Neural cell (in vitro differentiated cells): ENCODE results near the gene FHDC1. TPM values are rescaled to one million over a fixed set of nuclear protein-coding genes. Genes with fewer than 3 reads are reported as not detected.

Experiments
- H2AFZ ChIP-seq: fragments of 200-600, 300-800 bp; sonication (generic), shearing (Covaris generic); 2 replicates; pipeline ENCODE4 v1.6.0; 2014; ENCODE audit warnings: low read depth, mild to moderate bottlenecking, antibody characterized with exemption, low read length, moderate library complexity
- H3F3A ChIP-seq: fragments of 200-600 bp; shearing (Covaris generic); 2 replicates; pipeline ENCODE4 v1.6.1; 2016; ENCODE audit warnings: mild to moderate bottlenecking, moderate library complexity, mixed read lengths, antibody characterized with exemption, low read length; ENCODE audit not compliant: insufficient read depth, poor library complexity, severe bottlenecking
- H3K27ac ChIP-seq: fragments of 200-600, 300-800 bp; sonication (generic), shearing (Covaris generic); 2 replicates; pipeline ENCODE4 v1.5.1; 2014; ENCODE audit warnings: mild to moderate bottlenecking, low read length, moderate library complexity
- H3K27me3 ChIP-seq: fragments of 300-800, 200-600 bp; sonication (generic), shearing (Covaris generic); 2 replicates; pipeline ENCODE4 v1.6.0; 2014; ENCODE audit warnings: mild to moderate bottlenecking, low read depth, low read length, moderate library complexity; ENCODE audit not compliant: insufficient read depth
- H3K36me3 ChIP-seq: fragments of 300-800, 200-600 bp; sonication (generic), shearing (Covaris generic); 2 replicates; pipeline ENCODE4 v1.5.1; 2014; ENCODE audit warnings: mild to moderate bottlenecking, antibody characterized with exemption, low read length, moderate library complexity; ENCODE audit not compliant: insufficient read depth
- H3K4me2 ChIP-seq: fragments of 300-800, 200-600 bp; sonication (generic), shearing (Covaris generic); 2 replicates; pipeline ENCODE4 v1.6.0; 2014; ENCODE audit warnings: mild to moderate bottlenecking, low read length
- H3K4me3 ChIP-seq: fragments of 300-800, 200-600 bp; sonication (generic), shearing (Covaris generic); 2 replicates; pipeline ENCODE4 v1.5.1; 2014; ENCODE audit warnings: mild to moderate bottlenecking, low read length, moderate library complexity
- H3K79me2 ChIP-seq: fragments of 200-600 bp; shearing (Covaris generic); replicated peaks from 2 replicates; pipeline ENCODE4 v1.6.0; 2014; ENCODE audit warnings: mild to moderate bottlenecking, low read length, moderate library complexity; ENCODE audit not compliant: insufficient read depth
- H3K9ac ChIP-seq: fragments of 300-800, 200-600 bp; sonication (generic), shearing (Covaris generic); 2 replicates; pipeline ENCODE4 v1.6.1; 2016; ENCODE audit warnings: mild to moderate bottlenecking, low read length, mixed read lengths
- H3K9me2 ChIP-seq: fragments of 200-600 bp; shearing (Covaris generic); 2 replicates; pipeline ENCODE4 v1.6.1; 2016; ENCODE audit warnings: mild to moderate bottlenecking, low read length, mixed read lengths; ENCODE audit not compliant: insufficient read depth
- H3K9me3 ChIP-seq: fragments of 200-600, 300-800 bp; sonication (generic), shearing (Covaris generic); 2 replicates; pipeline ENCODE4 v1.6.1; 2016; ENCODE audit warnings: mild to moderate bottlenecking, mixed run types, low read length, moderate library complexity, mixed read lengths
- H4K20me1 ChIP-seq: fragments of 200-600 bp; shearing (Covaris generic); 2 replicates; pipeline ENCODE4 v1.6.1; 2016; ENCODE audit warnings: mild to moderate bottlenecking, mixed run types; ENCODE audit not compliant: insufficient read depth
- CTCF ChIP-seq: fragments of 450-650 bp; IDR thresholded peaks from 2 replicates; pipeline ENCODE4 v1.5.1; 2014; ENCODE audit warnings: antibody characterized with exemption, mild to moderate bottlenecking, moderate library complexity; ENCODE audit not compliant: poor library complexity, severe bottlenecking
- EP300 ChIP-seq: fragments of 450-650 bp; conservative IDR thresholded peaks from 2 replicates; pipeline ENCODE4 v1.6.1; 2014; ENCODE audit warnings: antibody characterized with exemption, mild to moderate bottlenecking, moderate library complexity; ENCODE audit not compliant: poor library complexity, severe bottlenecking
- EZH2 ChIP-seq: fragments of 200-600, 300-800 bp; shearing (Covaris generic), sonication (generic); IDR thresholded peaks from 2 replicates; pipeline ENCODE4 v1.6.1; 2014; ENCODE audit warnings: antibody characterized with exemption, low read length, borderline replicate concordance, mild to moderate bottlenecking; ENCODE audit not compliant: insufficient read depth, poor library complexity, severe bottlenecking
- MXI1 ChIP-seq: fragments of 450-650 bp; conservative IDR thresholded peaks from 2 replicates; pipeline ENCODE4 v1.6.1; 2014; ENCODE audit warnings: antibody characterized with exemption, mild to moderate bottlenecking; ENCODE audit not compliant: poor library complexity, severe bottlenecking
- POLR2AphosphoS5 ChIP-seq: IDR thresholded peaks from 2 replicates; pipeline ENCODE4 v1.6.1; 2012
- RAD21 ChIP-seq: fragments of 450-650 bp; conservative IDR thresholded peaks from 2 replicates; pipeline ENCODE4 v1.6.1; 2014; ENCODE audit warnings: antibody characterized with exemption, mild to moderate bottlenecking, moderate library complexity
- REST ChIP-seq: IDR thresholded peaks from 2 replicates; pipeline ENCODE4 v1.6.1; 2012; ENCODE audit warnings: borderline replicate concordance
- SMC3 ChIP-seq: fragments of 450-650 bp; conservative IDR thresholded peaks from 2 replicates; pipeline ENCODE4 v1.6.1; 2014; ENCODE audit warnings: antibody characterized with exemption, mild to moderate bottlenecking, moderate library complexity; ENCODE audit not compliant: poor library complexity
- TAF1 ChIP-seq: IDR thresholded peaks from 2 replicates; pipeline ENCODE4 v1.6.1; 2012; ENCODE audit warnings: low read depth
- polyA plus RNA-seq: library from polyadenylated mRNA; depleted of rRNA; stranded (reverse); fragments of >200 nt; gene quantifications from 2 replicates; pipeline ENCODE4 v1.2.3, GENCODE V29; 2014

FHDC1 gene
- polyA plus RNA-seq, 1 donor from 2014 or later: 11.4 TPM

- no peaks in the 10 kb centered on the region for H3K9me2 ChIP-seq
- no peaks in the 10 kb centered on the region for H3K79me2 ChIP-seq
- no peaks in the 10 kb centered on the region for H4K20me1 ChIP-seq
- H3K9me3 ChIP-seq: no peaks in the 10 kb centered on the region
- no peaks in the 10 kb centered on the region for H3K27me3 ChIP-seq
- H3K4me2 ChIP-seq: no peak overlapping the region
- no peak overlapping the region for H3K9ac ChIP-seq
- H3F3A ChIP-seq: no peaks in the 10 kb centered on the region
- no peaks in the 10 kb centered on the region for H3K36me3 ChIP-seq
- no peak overlapping the region for H3K4me3 ChIP-seq
- H2AFZ ChIP-seq: no peak overlapping the region
- no peak overlapping the region for H3K27ac ChIP-seq
- TF ChIP-seq EZH2: no peak
- no peak for TF ChIP-seq SMC3
- TF ChIP-seq CTCF: no peak
- no peak for TF ChIP-seq TAF1
- no peak for TF ChIP-seq REST
- no peak for TF ChIP-seq POLR2AphosphoS5
- no peak for TF ChIP-seq RAD21
- no peak for TF ChIP-seq EP300
- no peak for TF ChIP-seq MXI1
Measured at GRCh38 chr4:152926959-152927358, 9.2 kb upstream of the FHDC1 start.

- Histone ChIP-seq H3K9me3 (no peaks in the 10 kb centered on the region), H3K4me2 (no peak overlapping the region), H3K27me3 (no peaks in the 10 kb centered on the region), H3K27ac (no peak overlapping the region), H3K79me2 (no peaks in the 10 kb centered on the region), H3K4me3 (no peak overlapping the region), H3K36me3 (no peaks in the 10 kb centered on the region), H3F3A (no peaks in the 10 kb centered on the region), H3K9ac (no peak overlapping the region), H4K20me1 (no peaks in the 10 kb centered on the region), H2AFZ (no peak overlapping the region), H3K9me2 (no peaks in the 10 kb centered on the region)
- no peak for TF ChIP-seq RAD21
- TF ChIP-seq POLR2AphosphoS5: no peak
- TF ChIP-seq MXI1: no peak
- no peak for TF ChIP-seq EP300
- no peak for TF ChIP-seq EZH2
- TF ChIP-seq CTCF: no peak
- TF ChIP-seq REST: no peak
- TF ChIP-seq SMC3: no peak
- TF ChIP-seq TAF1: no peak
Measured at GRCh38 chr4:152927737-152928136, 8.4 kb upstream of the FHDC1 start.
